Type B pancreatic cell (in vitro differentiated cells): ENCODE measurements around the gene DGCR2. TPM values are rescaled to one million over a fixed set of nuclear protein-coding genes. Genes with fewer than 3 reads are reported as not detected.
A peak's percentile ranks its signal among the peaks of the same experiment; 100 is the strongest.

Experiments used
- DNase-seq: peaks from one replicate; pipeline ENCODE4 v3.0.0; 2021; ENCODE audit warnings: mixed read lengths; ENCODE audit not compliant: unreplicated experiment; ENCODE audit errors: extremely low spot score
- H3K27ac Mint-ChIP-seq: 2 replicates; pipeline ENCODE4 v1.8.0; 2021; ENCODE audit warnings: mild to moderate bottlenecking, mixed read lengths
- H3K27me3 Mint-ChIP-seq: 2 replicates; pipeline ENCODE4 v1.8.0; 2021; ENCODE audit warnings: mixed read lengths
- H3K36me3 Mint-ChIP-seq: 2 replicates; pipeline ENCODE4 v1.8.0; 2021; ENCODE audit warnings: mixed read lengths
- H3K4me1 Mint-ChIP-seq: one replicate; pipeline ENCODE4 v1.8.0; 2021; ENCODE audit warnings: mixed read lengths; ENCODE audit not compliant: unreplicated experiment
- H3K4me3 Mint-ChIP-seq: 2 replicates; pipeline ENCODE4 v1.8.0; 2021; ENCODE audit warnings: mild to moderate bottlenecking, mixed read lengths
- H3K9me3 Mint-ChIP-seq: 2 replicates; pipeline ENCODE4 v1.8.0; 2021; ENCODE audit warnings: mixed read lengths
- total RNA-seq: library from RNA; stranded (reverse); gene quantifications from 2 replicates; pipeline ENCODE4 v1.2.1, GENCODE V29; 2021; ENCODE audit warnings: low replicate concordance
- TF ChIP-seq, protein P1 (sequence below): fragments of 200-600 bp; sonication (generic); conservative IDR thresholded peaks from 2 replicates; pipeline ENCODE4 v1.5.0; 2021; ENCODE audit warnings: antibody characterized with exemption, mild to moderate bottlenecking

Gene DGCR2
- total RNA-seq, 1 donor from 2014 or later, result 83.1 TPM

DNA sequence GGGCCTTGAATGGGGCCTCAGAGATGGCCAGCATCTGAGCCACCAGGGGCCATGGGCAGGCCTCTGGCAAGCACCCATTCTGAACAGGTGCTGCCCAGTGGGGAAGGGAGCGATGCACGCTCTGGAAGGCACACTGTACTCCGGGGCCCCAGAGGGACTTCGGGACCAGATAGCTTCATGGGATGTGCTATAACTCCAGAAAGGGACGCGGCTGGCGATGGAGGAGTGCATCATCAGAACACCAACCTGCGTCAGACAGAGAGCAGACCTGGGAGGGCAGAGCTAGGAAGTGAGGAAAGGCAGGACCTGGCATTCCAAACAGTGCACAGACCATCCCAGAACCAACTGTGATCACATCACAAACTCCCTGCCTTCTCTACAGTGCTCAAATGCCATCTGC lies 16.8 kb downstream of the DGCR2 start:
- peaks cover 40% of the 10 kb centered on the region for H3K4me1 Mint-ChIP-seq
- H3K36me3 Mint-ChIP-seq, result no peaks in the 10 kb centered on the region
- H3K4me3 Mint-ChIP-seq, result no peak overlapping the region
- H3K27me3 Mint-ChIP-seq, result no peaks in the 10 kb centered on the region
- TF ChIP-seq, protein P1, sequence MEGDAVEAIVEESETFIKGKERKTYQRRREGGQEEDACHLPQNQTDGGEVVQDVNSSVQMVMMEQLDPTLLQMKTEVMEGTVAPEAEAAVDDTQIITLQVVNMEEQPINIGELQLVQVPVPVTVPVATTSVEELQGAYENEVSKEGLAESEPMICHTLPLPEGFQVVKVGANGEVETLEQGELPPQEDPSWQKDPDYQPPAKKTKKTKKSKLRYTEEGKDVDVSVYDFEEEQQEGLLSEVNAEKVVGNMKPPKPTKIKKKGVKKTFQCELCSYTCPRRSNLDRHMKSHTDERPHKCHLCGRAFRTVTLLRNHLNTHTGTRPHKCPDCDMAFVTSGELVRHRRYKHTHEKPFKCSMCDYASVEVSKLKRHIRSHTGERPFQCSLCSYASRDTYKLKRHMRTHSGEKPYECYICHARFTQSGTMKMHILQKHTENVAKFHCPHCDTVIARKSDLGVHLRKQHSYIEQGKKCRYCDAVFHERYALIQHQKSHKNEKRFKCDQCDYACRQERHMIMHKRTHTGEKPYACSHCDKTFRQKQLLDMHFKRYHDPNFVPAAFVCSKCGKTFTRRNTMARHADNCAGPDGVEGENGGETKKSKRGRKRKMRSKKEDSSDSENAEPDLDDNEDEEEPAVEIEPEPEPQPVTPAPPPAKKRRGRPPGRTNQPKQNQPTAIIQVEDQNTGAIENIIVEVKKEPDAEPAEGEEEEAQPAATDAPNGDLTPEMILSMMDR, result no peak
- no peaks in the 10 kb centered on the region for H3K9me3 Mint-ChIP-seq
- no peak for DNase-seq
- H3K27ac Mint-ChIP-seq, result no peak overlapping the region

DNA sequence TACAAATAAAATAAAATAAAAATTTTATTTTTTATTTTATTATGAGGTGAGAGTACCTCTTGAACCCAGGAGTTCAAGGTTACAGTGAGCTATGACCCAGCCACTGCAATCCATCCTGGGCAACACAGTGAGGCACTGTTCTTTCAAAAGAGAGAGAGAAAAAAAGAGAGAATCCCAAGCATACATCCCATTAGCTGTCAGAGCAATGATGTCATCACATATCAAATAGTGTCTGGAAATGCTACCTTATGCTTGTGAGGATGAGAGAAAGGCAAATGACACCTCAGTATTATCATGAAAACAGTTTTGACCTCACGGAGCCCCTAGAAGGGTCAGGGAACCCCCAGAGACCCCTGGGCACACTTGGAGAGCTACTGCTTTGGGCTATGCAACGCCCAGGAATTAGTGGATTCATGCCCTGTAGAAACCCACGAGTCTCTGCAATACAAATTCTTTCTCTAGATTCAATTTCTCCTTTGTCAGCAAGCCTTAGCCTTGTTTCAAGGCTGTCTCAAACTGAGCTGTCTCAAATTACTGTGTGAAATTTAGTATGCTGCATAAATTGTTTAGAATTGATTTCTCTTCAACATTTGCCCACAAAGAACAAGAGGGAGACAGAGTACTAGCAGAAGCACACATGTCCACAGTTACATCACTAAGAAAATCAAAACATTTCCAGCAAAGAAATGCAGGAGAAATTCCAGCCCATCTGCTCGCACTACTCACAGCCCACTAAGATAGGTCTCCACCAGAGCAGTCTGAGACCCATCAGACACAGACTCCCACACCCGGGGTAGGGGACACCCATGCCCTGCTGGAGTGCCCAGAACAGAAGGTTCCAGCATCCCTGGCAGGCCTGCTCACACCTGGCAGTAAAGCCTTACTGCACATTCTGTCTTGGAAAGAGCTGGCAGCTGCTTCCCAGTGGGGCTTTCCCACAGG lies 18.1 kb downstream of the DGCR2 start:
- DNase-seq, result no peak
- TF ChIP-seq, protein P1, result no peak
- peak overlapping the region; percentile 55 for H3K27ac Mint-ChIP-seq
- no peaks in the 10 kb centered on the region for H3K9me3 Mint-ChIP-seq
- peak overlapping the region; percentile 3 for H3K4me3 Mint-ChIP-seq
- peaks cover 28% of the 10 kb centered on the region for H3K4me1 Mint-ChIP-seq
- H3K36me3 Mint-ChIP-seq, result no peaks in the 10 kb centered on the region
- H3K27me3 Mint-ChIP-seq, result no peaks in the 10 kb centered on the region

DNA sequence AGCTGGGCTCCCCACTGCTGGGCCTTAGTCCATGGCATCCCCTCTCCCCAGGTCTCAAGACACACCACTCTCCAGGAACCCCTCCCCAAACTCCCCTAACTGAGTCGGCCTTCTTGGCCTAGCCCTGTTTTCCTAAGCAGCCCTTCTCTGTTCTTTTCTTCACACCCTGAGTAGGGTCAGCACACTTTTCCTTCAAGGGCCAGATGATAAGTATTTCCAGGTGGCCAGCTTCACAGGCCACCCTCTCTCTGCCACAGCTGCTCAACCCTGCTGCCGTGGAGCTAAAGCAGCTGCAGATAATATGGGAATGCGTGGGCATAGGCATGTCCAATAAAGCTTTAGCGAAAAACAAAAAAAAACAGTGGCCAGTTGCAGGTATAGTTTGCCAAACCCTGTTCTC lies 24.1 kb downstream of the DGCR2 start:
- no peaks in the 10 kb centered on the region for H3K27me3 Mint-ChIP-seq

DNA sequence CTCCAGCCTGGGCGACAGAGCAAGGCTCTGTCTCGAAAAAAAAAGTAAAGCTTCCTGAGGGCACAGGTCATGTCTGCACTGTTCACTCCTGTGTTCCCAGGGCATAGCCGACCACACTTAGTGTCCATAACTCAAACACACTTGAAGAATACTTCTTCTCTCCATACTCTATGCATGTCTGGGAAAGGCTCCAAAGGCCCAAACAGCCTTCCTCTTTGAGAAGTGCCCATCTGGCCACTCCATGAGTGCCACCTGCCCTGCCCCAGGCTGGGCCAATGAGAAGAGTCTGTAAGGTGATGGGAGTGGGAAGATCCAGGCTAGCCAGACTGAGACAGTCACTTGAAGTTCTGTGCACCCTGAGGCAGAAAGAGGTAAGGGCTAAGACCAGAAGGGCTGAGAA lies 24.7 kb downstream of the DGCR2 start:
- H3K9me3 Mint-ChIP-seq, result no peaks in the 10 kb centered on the region
- peaks cover 9% of the 10 kb centered on the region for H3K4me1 Mint-ChIP-seq
- H3K27ac Mint-ChIP-seq, result no peak overlapping the region
- no peak overlapping the region for H3K4me3 Mint-ChIP-seq
- H3K36me3 Mint-ChIP-seq, result peaks cover 14% of the 10 kb centered on the region
- H3K27me3 Mint-ChIP-seq, result no peaks in the 10 kb centered on the region
- no peak for DNase-seq
- TF ChIP-seq, protein P1, result no peak

More for the DNA sequence above, 24.1 kb downstream of the DGCR2 start:
- Mint-ChIP-seq H3K4me3 (no peak overlapping the region), H3K36me3 (peaks cover 14% of the 10 kb centered on the region), H3K9me3 (no peaks in the 10 kb centered on the region), H3K27ac (no peak overlapping the region), H3K4me1 (peaks cover 9% of the 10 kb centered on the region)
- TF ChIP-seq, protein P1, result no peak
- no peak for DNase-seq

DNA sequence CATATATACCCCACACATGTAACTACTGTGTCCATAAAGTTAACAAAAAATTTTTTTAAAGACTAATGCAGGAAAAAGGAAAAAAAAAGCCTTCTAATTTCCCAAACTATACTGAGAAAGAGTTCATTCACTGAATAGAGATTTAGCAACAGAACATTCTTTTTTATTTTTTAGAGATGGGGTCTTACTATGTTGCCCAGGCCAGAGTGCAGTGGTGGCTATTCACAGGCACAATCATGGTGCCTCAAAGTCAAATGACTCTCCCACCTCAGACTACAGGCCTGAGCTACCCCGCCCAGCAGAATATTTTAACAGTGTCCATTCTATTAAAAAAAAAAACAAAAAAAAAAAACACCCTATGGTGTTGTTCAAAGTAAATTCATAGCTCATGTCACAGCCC lies 25.7 kb downstream of the DGCR2 start:
- H3K36me3 Mint-ChIP-seq, result peaks cover 14% of the 10 kb centered on the region
- TF ChIP-seq, protein P1, result no peak
- H3K9me3 Mint-ChIP-seq, result no peaks in the 10 kb centered on the region
- no peak for DNase-seq
- no peak overlapping the region for H3K4me3 Mint-ChIP-seq
- no peaks in the 10 kb centered on the region for H3K27me3 Mint-ChIP-seq
- no peak overlapping the region for H3K27ac Mint-ChIP-seq
- peaks cover 9% of the 10 kb centered on the region for H3K4me1 Mint-ChIP-seq
